A549 treated with DMSO at 1 μM for 4 hours (cell line): ENCODE data around the gene CD4. TPM values are rescaled to one million over a fixed set of nuclear protein-coding genes. Genes with fewer than 3 reads are reported as not detected.

ENCODE experiments used
- total RNA-seq: library from RNA; stranded (reverse); fragments of 200-300 nt; extraction: Qiagen RNA extraction; gene quantifications from 5 replicates; pipeline ENCODE4 v1.2.3, GENCODE V29; 2022; ENCODE audit warnings: low read depth

CD4 gene
- not detected in 5 replicates for total RNA-seq

DNA sequence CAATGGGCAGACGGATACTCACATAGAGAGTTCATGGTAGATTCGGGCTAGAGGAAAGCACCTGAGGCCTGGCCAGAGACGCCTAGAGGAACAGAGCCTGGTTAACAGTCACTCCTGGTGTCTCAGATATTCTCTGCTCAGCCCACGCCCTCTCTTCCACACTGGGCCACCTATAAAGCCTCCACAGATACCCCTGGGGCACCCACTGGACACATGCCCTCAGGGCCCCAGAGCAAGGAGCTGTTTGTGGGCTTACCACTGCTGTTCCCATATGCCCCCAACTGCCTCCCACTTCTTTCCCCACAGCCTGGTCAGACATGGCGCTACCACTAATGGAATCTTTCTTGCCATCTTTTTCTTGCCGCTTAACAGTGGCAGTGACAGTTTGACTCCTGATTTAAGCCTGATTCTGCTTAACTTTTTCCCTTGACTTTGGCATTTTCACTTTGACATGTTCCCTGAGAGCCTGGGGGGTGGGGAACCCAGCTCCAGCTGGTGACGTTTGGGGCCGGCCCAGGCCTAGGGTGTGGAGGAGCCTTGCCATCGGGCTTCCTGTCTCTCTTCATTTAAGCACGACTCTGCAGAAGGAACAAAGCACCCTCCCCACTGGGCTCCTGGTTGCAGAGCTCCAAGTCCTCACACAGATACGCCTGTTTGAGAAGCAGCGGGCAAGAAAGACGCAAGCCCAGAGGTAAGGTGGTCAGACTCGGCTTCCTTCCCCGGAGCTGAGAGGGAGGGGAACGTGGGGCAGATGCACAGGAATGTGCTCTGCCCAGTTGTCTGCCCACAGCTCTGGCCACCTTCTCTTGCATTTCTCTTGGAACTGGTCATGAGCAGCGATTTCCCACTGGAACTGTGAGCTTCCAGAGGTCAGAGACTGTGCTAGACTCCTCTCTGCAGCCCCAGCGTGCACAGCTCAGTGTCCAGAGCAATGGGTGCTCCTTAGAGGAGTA, at the start of gene CD4:
Gene CD4 (plus strand): TSS at position 557 of the 953 bp plus-strand sequence. CDS start 10,611 bp downstream, outside the sequence.

DNA sequence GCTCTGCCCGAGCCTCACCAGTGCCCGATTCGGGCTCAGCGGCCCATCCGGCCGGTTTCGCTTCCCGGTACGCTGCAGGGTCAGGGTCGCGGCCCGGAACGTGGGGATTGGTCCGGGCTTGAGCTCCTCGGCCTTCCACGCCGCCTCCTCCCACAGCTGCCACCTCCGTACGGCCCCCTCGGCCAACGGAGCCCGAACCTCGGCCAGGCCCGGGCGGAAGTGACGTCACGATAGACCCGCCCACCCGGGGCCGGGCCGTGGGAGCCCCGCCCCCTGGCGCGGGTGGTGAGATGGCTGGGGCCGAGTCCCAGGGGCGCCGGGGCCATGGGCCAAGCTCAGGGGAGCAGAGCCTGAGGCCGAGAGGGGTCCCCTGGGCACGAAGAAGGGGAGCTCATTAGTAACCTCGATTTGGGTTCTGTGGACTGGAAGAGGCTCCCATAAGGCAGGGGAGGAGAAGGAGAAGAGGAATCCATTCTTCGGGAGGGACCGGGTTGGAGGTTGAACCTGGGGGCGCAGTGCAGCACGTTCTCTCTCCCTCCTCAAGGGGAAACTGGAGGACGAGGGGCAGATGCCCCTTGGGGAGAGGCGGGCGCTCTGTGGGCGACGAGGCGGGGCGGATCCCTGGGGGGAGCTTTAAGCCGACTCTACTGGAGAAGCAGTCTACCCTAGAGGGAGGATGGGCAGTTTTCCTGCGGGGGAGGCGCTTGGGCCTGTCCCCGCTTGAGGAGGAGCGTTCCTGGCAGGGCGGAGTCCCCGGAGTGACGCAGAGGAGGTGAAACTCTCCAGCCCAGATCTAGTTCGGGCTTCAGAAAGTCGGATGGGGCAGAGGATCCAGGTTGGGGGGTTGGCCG, 36.2 kb upstream of the CD4 start, which contains the start of gene MLF2:
Gene MLF2 (minus strand): TSS at position 221 of the 851 bp plus-strand sequence. CDS start 807 bp downstream, outside the sequence.

DNA sequence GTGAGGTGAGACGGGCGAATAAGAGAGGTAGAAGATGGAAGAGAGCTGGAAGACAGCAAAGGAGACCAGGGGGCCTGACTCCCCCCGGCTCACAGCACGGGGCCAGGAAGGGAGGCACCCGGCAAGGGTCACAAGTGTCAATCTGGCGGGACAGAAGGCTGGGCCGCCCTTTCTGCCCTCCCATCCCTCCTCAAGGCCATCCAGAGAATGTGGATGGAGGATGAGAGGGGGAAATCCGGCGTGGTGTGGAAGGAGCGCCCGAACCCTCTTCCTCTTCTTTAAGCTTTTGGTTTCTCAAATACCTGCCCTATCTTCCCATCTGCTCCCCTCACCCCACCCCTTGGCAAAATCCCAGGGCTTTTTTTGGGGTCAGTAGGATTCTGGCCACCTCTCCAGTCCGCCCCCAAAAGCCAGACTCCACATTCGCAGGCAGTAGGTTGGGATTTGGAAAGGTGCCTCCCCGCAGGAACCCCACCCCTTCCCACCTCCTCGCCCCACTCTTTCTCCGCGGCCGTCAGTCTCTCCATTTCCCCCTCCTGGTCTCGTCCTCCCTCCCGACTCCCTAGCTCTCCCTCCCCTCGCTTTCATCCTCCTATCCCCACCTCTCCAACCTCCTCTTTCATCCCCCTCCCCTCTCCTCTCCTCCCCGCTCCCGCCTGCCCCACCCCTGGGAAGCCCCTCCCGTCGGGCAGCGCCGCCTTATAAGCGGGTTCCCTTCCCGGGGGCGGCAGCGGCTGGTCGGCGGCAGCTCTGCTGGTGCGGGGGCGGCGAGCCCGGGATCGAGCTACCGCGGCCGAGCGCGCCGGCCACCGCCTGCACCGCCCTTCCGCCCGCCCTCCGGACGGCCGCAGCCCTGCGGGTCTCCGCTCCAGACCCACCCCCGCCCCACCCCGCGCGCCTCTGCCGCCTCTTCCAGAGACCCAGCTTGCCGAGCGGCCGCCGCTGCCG, 23.4 kb upstream of the CD4 start, which contains the start of gene PTMS:
Gene PTMS (plus strand): TSS at position 730 of the 948 bp plus-strand sequence. CDS start 343 bp downstream, outside the sequence.

DNA sequence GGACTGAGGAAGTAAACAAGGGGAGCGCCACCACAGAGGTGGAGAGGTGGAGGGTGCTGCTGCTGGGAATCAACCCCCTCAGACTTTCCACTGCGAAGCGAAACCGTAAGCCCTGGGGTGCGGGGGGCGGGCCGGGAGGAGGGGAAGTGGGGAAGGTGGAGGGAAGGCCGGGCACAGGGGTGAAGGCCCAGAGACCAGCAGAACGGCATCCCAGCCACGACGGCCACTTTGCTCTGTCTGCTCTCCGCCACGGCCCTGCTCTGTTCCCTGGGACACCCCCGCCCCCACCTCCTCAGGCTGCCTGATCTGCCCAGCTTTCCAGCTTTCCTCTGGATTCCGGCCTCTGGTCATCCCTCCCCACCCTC, 17.0 kb upstream of the CD4 start, which contains the start of gene LAG3:
Gene LAG3 (plus strand): TSS at position 190 of the 365 bp plus-strand sequence. CDS start 333 bp downstream, outside the sequence.

DNA sequence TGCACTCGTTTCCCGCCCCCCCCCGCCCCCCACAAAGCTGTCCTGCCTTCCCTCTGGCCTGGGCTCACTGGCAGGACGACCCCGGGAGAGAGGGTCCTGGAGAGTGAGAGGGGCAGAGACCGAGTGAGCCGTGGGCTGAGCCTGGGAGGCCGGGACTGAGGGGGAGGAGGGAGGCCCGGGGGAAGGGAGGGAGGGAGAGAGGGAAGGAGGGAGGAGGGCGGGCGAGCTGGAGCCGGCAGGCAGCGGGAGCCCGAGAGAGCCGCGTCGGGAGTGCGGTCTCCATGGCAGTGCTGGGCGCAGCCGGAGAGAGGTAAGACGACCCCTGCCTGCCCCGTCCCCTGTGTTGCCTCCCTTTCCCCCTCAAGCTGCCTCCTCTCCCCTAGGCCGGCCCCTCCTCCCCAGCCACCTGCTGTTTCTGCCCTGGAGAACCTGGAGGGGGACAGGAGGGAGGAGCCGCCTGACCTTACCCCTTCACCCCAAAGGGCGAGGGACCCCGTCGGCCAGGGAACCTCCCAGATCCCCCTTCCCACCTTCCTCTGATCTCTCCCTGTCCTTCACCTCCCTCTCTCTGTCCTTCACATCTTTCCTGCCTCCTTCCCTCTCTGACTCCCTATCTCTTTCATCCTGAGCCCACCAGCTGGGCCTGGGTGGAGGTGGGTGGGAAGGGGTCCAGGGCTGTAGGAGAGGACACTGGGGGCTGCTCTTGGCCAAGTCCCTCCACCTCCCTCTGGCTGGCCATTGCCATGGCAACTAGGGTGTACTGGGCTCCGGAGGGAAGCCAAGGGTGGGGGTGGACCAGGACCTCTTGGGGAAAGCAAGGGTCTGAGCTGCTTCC, 32.5 kb downstream of the CD4 start, which contains the start of gene GPR162:
Gene GPR162 (plus strand): TSS at position 231 of the 835 bp plus-strand sequence. CDS start 2,078 bp downstream, outside the sequence.

DNA sequence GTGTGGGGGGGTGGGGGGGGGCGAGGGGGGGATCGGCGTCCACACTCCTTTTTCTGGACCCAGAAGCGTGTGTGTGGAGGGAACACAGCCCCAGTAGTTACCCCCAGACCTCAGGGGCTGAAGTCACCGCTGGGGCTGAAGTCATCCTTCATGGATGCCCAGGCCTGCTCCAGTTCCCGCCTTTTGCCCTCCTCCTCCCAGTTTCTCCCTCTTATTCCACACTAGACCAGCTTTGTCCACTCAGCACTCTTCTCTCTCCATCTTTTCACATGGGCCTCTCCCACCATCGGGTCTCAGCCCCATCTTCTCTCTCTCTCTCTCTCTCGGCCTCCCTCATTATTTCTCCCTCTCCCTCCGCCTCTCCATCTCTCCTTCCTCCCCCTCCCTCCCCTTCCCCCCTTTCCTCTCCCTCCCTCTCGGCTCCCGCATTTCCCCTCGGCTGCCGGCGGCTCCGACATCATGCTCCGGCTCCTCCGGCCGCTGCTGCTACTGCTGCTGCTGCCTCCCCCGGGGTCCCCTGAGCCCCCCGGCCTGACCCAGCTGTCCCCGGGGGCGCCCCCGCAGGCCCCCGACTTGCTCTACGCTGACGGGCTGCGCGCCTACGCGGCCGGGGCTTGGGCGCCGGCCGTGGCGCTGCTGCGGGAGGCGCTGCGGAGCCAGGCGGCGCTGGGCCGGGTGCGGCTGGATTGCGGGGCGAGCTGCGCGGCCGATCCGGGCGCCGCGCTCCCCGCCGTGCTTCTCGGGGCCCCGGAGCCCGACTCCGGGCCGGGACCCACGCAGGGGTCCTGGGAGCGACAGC, 38.9 kb downstream of the CD4 start, which contains the start of gene P3H3:
Gene P3H3 (plus strand): TSS at position 426 of the 799 bp plus-strand sequence. CDS start 34 bp downstream, at position 460.

DNA sequence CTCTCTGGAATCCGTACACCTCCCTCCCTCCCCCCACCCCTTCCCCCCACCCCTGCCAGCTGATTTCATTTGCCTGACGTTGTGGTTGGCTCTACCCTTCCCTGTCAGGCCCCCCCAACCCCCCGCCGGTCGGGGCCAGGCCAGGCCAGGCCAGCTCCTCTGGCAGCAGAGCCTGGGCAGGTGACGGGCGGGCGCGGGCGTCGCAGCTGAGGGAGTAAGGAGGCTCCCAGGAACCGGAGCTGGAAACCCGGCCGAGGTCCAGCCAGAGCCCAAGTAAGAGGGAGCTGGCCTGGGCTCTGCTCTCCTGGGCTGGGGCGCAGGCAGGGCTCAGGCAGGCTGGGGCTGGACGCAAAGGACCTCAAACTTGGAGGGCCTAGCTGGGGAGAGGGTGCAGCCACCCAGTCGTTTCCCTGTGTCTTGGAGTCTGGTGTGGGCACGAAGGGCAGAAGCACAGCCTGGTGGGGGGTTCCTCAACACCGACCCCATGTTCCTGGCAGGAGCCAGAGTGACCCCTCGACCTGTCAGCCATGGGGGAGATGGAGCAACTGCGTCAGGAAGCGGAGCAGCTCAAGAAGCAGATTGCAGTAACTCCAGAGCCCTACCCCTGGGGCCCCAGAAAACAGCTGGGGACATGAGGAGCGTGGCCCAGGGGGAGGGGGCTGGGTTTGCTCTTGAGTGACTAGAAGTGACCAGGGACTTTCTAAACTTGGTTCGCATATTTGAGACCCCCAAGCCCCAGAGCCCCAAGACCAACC, 51.6 kb downstream of the CD4 start, which contains the start of gene GNB3:
Gene GNB3 (plus strand): TSS at position 165 of the 755 bp plus-strand sequence. CDS start 363 bp downstream, at position 528.

DNA sequence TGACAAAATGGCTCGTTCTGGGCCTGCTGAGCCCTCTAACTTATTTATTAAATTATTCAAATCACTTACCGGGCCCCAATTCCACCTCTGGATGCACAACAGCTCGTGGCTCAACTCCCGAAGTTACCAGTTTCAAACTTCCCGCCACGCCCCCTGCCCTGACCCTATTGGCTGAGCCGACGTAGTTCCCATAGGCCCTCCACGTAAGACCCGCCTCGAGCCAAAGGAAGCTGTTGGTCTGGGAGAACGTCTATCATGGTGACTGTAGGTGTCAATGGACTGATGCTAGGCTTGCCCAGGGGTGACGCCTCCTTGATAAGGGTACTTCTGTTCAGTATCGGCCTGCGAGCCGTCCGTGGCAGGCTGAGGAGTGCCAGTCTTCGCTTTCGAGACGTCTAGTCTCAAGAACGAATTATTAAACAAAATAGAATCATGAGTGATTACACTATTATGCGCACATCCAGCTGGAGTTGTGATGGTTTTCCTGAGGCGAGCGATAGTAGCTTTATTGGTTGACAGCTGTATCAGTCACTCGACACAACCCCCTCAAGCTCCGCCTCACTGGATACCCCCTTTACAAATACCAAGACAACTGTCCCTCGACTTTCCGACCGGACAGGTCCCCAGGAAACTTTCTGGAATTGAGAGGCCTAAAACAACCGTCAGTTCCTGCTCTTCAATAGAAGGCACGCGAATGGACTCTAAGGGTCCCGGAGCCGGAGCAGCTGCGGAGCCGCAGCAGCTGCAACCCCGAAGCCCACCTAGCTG, 62.0 kb downstream of the CD4 start, which contains the start of gene CDCA3:
Gene CDCA3 (minus strand): TSS at position 134 of the 768 bp plus-strand sequence. CDS start 334 bp downstream, outside the sequence.

DNA sequence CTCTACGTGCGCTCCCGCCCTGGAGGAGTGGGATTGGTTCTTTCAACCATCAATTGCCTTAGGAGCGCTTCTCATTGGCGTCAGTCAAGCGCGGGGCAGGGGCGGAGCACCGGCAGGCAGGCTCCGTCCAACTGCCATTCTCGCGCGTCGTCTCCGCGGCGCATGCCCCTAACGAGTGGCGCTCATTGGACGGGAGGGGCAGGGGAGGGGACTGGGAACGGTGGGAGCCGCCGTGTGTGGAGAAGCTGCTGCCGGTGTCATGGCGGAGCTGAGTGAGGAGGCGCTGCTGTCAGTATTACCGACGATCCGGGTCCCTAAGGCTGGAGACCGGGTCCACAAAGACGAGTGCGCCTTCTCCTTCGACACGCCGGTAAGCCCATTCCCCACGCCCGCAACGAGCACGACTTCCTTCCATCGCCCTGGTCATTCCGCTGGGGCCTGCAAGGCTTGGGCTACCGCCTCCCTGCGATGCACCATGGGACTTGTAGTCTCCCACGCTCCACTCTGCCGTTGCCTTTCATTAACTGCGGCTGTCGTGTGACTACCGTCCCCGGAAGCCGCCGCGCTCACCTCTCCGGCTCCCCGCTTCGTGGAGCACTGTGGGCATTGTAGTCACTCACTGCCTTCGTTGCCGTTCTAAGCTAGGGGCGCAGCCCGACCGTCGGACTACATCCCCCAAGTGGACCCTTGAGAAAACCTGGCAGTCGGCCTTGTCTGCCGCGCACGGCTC, 62.8 kb downstream of the CD4 start, which contains the start of gene USP5:
Gene USP5 (plus strand): TSS at position 230 of the 730 bp plus-strand sequence. CDS start 30 bp downstream, at position 260.

DNA sequence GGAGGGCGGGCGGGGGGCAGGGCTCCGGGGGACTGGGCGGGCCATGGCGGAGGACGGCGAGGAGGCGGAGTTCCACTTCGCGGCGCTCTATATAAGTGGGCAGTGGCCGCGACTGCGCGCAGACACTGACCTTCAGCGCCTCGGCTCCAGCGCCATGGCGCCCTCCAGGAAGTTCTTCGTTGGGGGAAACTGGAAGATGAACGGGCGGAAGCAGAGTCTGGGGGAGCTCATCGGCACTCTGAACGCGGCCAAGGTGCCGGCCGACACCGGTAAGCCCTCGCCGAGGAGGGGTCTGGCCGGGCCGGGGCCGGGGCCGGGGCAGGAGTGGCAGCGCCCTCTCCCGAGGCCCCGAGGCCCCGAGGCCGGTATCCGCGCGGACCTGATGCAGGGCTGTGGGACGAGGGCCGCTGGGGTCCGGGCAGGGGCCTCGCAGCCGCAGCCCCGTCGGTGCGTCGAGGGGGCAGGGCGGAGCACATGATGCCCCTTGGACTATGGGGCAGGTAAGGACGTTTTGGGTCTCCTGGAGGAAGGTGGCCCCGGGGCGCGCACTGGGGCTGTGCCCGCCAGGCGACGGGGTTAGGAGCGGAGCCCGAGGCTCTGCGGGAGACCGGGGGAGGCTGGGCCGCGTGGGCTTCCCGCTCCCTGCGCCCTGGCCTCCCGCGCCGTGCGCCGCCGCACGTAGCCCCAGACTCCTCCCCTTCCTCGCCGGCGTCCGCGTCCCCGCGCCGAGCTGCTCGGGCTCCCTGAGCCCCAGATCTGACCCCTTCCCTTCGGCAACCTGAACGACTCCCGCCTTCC, 78.3 kb downstream of the CD4 start, which contains the start of gene TPI1:
Gene TPI1 (plus strand): TSS at position 119 of the 798 bp plus-strand sequence. CDS start 36 bp downstream, at position 155.

Other genes with a start within 250 kb of the CD4 start
- 2.3 to 3.1 TPM (median 2.7 TPM) in 5 replicates for gene IFFO1, start 233.5 kb upstream of the CD4 start, total RNA-seq
- gene NOP2, start 221.2 kb upstream of the CD4 start, total RNA-seq = 105 to 121 TPM (median 110 TPM) in 5 replicates
- gene CHD4, start 182.1 kb upstream of the CD4 start, total RNA-seq = 66.0 to 80.0 TPM (median 71.6 TPM) in 5 replicates
- gene LPAR5, start 153.6 kb upstream of the CD4 start, total RNA-seq = 0.38 to 0.71 TPM (median 0.53 TPM) in 5 replicates
- gene ACRBP, start 142.1 kb upstream of the CD4 start, total RNA-seq = 0.21 to 0.34 TPM (median 0.23 TPM) in 3 of 5 replicates, not detected in the others
- gene ING4, start 126.4 kb upstream of the CD4 start, total RNA-seq = 13.5 to 18.2 TPM (median 15.7 TPM) in 5 replicates
- 55.6 to 67.7 TPM (median 63.0 TPM) in 5 replicates for gene ZNF384, start 100.2 kb upstream of the CD4 start, total RNA-seq
- gene PIANP, start 88.7 kb upstream of the CD4 start, total RNA-seq = 0.58 to 1.6 TPM (median 0.96 TPM) in 5 replicates
- gene COPS7A, start 65.5 kb upstream of the CD4 start, total RNA-seq = 53.3 to 61.0 TPM (median 56.5 TPM) in 5 replicates
- 275 to 309 TPM (median 292 TPM) in 5 replicates for gene MLF2, start 36.4 kb upstream of the CD4 start, total RNA-seq
- gene PTMS, start 23.2 kb upstream of the CD4 start, total RNA-seq = 682 to 907 TPM (median 824 TPM) in 5 replicates
- gene LAG3, start 17.0 kb upstream of the CD4 start, total RNA-seq = 0.47 to 2.2 TPM (median 1.4 TPM) in 5 replicates
- gene GPR162, start 32.3 kb downstream of the CD4 start, total RNA-seq = 0.39 to 0.93 TPM (median 0.47 TPM) in 5 replicates
- gene P3H3, start 38.9 kb downstream of the CD4 start, total RNA-seq = 24.8 to 31.7 TPM (median 26.6 TPM) in 5 replicates
- gene GNB3, start 51.4 kb downstream of the CD4 start, total RNA-seq = 1.9 to 2.8 TPM (median 1.9 TPM) in 5 replicates
- 76.1 to 88.0 TPM (median 79.3 TPM) in 5 replicates for gene CDCA3, start 61.8 kb downstream of the CD4 start, total RNA-seq
- gene USP5, start 62.6 kb downstream of the CD4 start, total RNA-seq = 77.5 to 93.5 TPM (median 87.6 TPM) in 5 replicates
- gene TPI1, start 78.0 kb downstream of the CD4 start, total RNA-seq = 1,539 to 1,667 TPM (median 1,622 TPM) in 5 replicates
- 18.3 to 23.2 TPM (median 21.4 TPM) in 5 replicates for gene SPSB2, start 83.8 kb downstream of the CD4 start, total RNA-seq
- gene LRRC23, start 115.3 kb downstream of the CD4 start, total RNA-seq = 15.5 to 18.7 TPM (median 18.1 TPM) in 5 replicates
- 37.1 to 44.4 TPM (median 42.7 TPM) in 5 replicates for gene ENO2, start 125.1 kb downstream of the CD4 start, total RNA-seq
- 49.8 to 82.1 TPM (median 68.2 TPM) in 5 replicates for gene ATN1, start 138.4 kb downstream of the CD4 start, total RNA-seq
- gene RNU7-1, start 154.3 kb downstream of the CD4 start, total RNA-seq = not detected in 5 replicates
- 274 to 300 TPM (median 288 TPM) in 5 replicates for gene C12orf57, start 154.5 kb downstream of the CD4 start, total RNA-seq
- 7.6 to 14.4 TPM (median 10.8 TPM) in 5 replicates for gene PTPN6, start 161.8 kb downstream of the CD4 start, total RNA-seq
- 313 to 344 TPM (median 323 TPM) in 5 replicates for gene PHB2, start 181.1 kb downstream of the CD4 start, total RNA-seq
- gene EMG1, start 181.4 kb downstream of the CD4 start, total RNA-seq = 62.4 to 70.8 TPM (median 65.4 TPM) in 5 replicates
- 26.9 to 31.8 TPM (median 30.4 TPM) in 5 replicates for gene LPCAT3, start 228.9 kb downstream of the CD4 start, total RNA-seq